Fibroblast of skin of left quadriceps (primary cell): Measurements from ENCODE around the gene SLC2A10.

Experiments used
- DNase-seq, 2 experiments: peaks; one replicate each; pipeline ENCODE4 v3.0.0-alpha.2; 2013; ENCODE audit warnings: low read depth in 2 of 2

SLC2A10 gene

DNA sequence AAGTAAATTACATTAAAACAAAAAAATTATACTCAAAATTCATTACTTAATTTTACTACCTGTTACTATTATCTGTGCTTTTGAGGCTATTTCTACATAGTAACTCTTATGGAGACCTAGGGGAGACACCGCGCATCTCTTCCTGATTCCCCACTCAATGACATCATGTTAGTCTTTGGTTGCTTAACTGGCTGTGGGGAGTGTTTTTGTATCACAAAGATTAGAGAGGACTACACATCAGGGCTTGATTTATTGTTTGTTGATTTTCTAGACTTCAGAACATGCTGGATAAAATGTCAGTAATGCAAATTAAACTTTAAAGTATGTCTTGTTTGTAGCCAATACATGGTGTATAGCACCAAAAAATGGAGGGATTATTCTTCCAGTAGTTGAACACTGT lies 26.0 kb downstream of the SLC2A10 start:
- no peak for DNase-seq

DNA sequence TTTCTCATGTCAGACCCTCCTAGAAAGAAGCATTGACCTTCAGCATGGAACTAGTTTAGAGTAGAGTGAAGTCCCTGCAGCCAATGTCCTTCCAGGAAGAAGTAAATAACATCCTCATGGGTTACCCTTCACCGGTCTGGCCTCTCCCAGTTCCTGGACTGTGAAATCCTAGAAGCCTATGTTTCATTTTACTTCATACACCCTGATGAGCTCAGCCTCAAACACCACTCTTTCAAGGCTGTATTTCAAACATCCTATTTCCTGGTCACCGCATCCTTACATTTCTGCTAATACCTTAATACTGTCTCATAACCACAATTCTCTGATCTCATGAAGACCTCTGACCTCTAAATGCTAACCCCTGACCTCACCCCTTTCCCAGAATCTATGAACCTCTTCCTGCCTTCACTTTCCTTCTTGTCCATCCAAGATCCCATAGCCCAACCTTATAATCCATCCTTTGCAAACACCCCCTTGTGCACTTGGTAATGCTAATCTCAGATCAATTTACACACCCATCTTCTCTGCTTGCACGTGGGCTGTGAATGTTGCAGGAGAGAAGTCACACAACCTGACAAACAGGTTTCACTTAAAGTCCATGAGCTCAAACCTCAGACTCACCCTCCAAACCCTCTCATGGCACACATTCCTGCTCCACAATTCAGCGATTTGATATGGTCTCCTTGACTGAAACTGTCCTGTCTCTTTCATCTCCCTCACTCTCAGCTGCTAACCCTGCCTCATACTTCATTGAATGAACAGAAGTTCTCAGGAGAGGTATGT lies 30.2 kb downstream of the SLC2A10 start:
- no peak for DNase-seq

DNA sequence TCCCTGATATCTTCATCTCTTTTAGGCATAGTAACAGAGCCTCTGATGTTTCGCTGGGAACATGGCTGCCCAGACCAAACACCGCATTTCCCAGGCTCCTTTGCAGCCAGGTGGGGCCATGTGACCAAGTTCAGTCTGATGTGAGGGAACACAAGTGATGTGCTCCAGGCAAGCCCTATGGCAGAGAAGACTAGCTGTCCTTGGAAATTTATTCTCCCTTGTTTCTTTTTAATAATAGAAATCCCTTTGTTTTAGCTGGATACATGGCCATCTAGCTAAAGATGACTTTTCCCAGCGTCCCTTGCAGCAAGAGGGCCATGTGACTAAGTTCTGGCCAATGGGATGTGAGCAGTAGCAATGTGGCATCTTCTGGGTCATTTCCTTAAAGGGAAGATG lies 30.8 kb downstream of the SLC2A10 start:
- no peak for DNase-seq

DNA sequence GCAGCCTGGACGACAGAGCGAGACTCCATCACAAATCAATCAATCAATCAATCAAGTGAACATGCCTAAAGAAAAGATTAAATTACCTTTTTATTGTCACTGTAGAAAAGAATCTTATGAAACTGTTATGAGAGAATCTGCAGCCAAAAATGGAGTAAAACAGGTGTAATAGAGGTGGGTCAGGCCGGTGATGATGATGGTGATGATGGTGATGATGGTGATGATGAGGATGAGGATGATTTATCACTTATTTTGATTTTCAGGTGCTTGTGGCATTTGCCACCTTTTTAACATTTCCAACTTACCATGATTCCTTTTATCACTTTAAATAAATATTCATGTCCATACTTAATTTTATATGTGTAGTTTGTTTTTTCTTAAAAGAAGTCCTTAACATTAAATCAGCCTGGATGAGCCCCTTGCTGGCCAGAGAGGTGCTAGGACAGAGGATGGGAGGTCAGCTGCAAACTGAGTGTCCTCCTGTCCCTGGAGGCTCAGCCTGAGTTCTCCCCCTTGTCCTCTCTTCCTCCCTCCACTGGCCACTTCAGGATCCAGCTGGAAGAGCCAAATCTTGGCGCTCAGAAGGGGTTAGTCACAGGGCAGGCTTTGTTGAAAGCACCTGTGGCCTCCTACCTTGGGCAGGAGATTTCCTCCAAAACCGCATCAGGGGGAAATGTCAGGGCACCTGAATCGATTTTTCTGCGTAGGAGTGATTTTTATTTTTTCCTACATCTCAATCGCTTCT lies 32.6 kb downstream of the SLC2A10 start:
- DNase-seq, result no peak

DNA sequence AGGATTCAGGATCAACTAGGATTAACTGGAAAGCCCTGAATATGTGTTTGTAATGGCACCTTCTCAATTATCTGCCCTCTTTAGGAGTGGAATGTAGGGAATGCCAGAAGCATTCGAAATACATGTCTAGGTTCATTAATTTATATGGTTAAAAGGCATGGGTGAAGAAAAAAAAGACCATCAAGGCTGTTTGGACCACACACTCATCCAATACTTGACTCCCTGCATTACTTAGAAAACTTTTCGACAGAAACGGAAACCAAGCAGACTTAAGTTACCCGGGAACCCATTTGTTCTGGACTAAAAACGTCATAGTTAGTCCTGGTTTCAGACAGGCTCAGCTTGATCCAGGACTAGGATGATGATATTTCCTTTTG lies 33.2 kb downstream of the SLC2A10 start:
- DNase-seq, result no peak

DNA sequence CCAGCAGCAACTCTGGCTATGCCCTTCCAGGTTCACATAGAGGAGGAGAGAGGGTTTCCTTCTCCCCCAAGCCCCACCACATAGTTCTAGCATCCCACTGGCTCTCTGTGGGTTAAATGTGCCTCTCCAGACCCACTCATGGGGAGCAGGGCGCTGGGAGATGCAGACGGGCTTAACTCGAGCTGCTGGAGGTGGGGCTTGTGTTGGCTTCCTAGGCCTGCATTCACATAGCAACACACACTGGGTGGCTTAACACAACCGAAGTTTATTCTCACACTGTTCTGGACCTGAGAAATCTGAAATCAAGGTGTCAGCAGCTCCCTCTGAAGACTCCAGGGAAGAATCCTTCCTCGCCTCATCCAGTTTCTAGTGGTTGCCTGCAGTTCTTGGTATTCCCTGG lies 33.6 kb downstream of the SLC2A10 start:
- no peak for DNase-seq

DNA sequence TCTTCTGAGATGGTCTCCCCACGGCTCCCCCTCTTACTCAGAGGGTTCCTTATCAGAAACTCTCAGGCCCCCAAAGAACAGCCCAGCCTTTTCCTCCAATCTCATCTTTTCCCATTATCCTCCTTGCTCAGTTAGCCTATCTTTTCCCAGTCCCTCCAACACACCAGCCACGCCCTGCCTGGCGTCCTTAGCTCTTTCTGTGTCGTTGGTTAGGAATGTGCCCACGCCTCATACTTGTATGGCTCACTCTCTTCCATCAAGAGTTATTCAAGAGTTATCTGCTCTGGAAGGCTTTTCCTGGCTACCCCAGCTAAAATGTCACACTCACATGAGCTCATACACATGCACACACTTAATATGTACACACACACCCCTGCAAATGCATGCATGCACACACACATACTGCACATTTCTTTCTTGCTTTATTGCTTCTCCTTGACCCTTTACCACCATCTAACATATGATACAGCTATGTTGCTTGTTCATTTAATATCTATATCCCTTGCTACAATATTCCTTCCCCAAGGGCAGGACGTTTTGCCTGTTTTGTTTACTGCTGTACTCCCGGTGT lies 37.6 kb downstream of the SLC2A10 start:
- peak in 1 of 2 experiments; percentile 18 for DNase-seq

DNA sequence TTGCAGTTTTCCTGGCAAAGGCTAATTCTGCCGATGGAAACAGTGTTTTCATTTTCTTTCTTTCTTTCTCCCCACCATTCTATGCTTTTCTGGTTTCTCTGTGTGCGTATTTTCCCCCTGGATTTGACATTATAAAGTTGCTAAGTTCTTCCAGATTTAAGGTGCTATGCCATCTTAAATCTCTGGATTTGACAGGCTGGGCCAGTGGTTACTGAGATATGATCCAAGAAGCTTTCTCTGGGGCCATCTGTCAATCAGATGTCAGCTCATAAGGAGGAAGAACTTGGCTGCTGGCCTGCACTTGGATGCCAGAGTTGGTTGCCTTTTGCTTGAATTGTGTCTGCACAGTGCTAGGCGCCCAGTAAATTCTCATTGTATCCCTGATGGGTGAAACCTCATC lies 39.7 kb downstream of the SLC2A10 start:
- DNase-seq, result no peak

DNA sequence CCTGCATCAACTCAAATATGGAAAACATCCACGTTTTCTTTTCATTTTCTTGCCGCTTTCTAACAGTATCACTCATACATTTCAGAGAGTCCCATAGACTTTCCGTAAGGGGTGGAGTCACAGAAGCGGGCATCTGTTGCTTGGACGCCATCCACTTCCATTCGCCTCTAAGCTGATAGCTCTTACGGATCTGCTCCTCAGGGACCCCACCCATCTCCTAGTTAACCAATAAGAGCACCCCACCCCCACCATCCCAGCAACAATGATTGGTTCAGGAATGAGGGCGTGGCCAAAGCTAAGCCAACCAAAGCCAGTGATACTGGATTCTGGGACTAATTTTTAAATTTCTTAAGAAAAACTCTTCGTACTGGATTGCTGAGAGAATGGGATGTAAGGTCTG lies 42.4 kb downstream of the SLC2A10 start:
- DNase-seq, result no peak

DNA sequence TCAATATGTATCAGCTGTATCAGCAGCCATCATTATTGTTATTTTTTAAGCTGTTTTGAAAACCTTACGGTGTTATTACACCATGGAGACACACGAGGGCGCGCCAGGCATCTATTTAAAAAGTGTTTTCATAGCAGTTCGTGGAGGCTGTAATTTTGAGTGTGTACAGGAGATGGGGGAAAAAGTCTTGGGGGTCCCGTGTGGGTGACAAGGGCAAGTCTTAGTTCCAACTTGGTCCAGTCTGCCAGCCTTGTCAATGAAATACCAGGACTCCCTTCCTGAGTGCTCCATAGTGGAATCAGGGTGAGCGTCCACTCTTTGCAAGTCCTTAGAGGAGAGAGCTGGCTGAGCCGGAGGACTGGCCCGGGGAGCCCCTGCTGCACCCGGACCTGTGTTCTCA lies 43.3 kb downstream of the SLC2A10 start:
- DNase-seq, result peak in 1 of 2 experiments; percentile 31

DNA sequence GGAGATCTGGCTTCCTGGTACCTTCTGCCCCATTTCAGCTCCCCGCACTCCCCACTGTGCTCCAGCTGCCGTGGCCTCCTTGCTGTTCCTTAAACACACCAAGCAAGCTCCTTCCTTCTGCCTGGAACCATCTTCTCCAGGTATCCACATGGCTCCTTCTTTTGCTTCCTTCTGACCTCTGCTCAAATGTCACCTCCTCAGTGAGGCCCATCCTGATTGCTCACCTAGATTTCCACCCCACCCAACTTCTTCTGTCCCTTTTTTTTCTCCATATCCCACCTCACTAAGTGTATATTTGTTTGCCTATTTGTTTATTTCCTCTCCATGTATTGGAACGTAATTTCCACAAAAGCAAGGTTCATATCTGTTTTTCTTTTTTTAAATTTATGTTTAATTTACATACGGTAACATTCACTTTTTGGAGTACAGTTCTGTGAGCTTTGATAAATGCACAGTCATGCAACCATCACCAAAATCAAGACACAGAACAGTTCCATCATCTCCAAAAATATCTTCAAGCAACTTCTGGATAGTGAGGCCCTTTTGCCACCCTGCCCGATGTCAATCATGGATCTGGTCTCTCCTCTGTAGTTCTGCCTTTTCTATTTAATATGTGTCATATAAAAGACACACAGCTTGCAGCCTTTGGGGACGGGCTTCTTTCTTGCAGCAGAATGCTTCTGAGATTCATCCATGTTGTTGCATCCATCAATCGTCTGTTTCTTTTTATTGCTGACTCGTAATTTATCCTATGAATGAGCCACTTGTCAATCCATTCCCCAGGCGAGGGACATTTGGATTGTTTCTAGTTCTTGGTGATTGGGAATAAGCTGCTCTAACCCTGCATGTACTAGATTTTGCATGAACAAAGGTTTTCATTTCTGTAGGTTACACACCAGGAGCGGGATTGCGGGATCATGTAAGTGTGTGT lies 46.3 kb downstream of the SLC2A10 start:
- DNase-seq, result no peak

DNA sequence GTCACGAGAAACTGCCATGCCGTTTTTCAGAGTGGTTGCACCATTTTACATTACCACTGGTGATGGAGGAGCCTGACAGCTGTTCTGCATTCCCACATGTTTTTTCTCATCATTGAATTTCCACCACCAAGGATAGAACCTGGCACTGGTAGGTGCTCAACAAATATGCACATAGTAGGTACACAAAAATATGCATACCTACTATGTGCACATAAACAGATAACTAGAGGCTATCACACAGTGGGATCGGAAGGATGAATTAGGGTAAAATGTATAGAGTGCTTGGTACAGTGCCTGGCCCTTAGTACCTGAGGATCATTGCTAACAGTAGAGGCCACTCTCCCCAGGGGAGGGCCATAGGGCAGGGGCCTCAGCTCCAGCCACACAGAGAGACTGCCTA lies 47.0 kb downstream of the SLC2A10 start:
- no peak for DNase-seq

DNA sequence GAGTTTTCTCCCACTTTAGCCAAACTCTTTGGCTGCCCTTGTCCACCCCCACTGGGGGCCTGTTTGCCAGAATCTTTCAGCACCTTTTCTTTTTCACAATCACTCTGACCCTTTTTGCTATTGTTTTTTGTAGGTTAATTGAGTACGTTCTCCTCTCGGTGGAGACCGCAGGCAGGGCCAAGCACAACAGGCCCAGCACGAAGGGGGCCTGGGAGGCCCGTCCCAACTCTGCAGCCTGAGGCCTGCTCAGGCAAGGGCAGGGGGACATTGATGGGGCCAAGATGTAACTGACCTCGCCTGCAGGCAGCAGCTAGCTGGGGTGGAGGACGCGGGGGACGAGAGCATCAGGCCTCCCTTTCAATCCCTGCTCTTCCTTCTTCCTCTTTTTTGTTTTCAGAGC lies 47.7 kb downstream of the SLC2A10 start:
- DNase-seq, result no peak

DNA sequence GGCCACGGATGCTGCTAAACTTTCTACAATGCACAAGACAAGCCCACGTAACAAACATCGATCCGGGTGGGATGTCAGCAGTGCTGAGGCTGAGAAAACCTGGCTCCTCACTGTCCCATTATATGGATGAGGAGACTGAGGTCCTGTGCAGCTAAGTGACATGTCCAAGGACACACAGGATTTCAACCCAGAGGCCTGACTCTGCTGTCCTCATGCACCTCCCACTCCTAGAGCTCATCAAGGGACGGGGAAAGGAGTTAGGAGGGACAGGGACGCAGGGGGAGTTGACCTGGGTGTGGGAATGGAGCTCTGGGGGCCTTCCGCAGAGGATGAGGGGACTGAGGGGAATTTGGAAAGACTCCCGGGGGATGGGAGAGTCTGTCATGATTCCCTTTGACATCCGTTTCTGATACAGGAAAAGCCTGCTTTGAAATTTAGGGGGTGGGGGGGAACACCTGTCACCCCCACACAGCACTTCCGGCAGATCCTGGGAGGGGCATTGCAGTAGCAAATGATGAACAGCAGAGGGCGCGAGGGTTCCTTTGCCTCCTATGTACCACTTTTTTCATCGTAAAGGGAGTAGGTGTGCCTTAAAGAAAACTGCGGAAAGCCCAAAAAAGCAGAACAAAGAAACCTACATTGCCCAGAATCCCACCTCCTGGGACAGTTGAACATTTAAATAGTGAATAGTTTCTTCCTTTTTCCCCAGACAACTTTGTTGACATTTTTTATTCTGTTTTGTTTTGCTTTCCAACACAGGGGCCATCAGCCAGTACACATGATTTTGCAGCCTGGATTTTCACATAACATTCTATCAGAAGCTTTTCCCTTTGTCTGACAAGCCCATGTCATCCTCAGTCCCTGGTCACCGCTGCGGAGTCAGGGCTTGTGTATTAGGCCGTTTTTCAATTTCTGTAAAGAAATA lies 48.6 kb downstream of the SLC2A10 start:
- peak in 1 of 2 experiments; percentile 25 for DNase-seq

DNA sequence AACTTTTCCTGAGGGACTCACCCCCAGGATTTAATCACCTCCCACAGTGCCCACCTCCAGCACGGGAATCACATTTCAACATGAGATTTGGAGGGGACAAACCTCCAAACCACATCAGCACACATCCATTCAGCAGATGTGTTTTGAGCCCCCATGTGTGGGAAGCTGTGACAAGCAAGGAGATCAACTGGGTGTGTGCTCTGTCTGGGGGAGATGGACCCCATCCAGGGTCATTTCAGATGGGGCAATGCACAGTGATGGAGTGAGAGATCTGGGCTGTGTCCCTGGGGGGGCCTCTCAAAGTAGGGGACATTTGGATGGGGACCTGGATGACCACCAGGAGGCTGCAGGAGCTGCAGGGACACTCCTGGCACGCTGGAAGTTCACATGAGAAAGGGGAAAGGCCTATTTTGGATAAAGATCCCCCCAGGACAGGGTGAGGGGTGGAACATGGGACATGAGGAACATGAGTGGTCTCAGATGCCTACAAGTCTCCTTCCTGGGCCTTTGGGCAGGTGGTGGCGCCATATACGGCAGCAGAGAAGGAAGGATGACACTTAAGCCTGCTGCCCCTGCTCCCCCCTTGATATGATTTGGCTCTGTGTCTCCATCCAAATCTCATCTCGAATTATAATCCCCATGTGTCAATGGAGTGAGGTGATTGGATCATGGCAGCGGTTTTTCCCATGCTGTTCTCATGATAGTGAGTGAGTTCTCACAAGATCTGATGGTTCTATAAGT lies 49.6 kb downstream of the SLC2A10 start:
- DNase-seq, result no peak

DNA sequence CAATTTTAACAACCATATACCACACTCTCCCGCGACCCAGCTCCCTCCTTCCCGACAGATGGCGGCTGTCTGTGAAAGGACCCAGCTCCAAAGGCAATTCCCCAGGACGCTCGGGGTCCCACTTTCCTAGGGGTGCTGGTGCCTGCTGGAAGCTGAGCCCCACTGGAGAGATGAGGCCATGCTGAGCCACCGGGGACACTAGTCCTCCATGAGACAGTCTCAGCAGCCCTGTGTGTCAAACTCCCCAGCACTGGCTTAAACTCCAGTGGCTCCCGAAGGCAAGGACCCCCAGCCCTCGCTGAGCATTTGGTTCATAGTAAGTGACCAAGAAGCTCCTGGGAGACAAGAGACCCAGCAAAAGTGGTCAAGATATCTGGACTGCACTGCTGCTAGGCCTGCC lies 52.1 kb downstream of the SLC2A10 start:
- no peak for DNase-seq

DNA sequence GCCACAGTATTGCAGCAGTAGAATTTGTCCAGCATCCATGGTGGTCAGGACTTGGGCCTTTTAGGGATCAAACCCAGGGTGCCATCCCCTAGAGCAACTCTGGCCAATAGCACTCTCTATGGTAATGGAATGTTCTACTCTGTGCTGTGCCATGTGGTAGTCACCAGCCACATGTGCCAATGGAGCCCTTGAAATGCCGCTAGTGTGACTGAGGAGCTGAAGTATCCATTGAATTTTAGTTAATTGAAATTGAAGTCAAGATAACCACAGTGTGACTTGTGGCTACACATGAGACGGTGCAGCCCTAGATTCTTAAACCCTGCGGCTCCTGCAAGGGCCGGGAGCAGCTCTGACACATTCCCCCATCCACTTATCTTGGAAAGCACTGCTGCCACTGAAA lies 54.6 kb downstream of the SLC2A10 start:
- no peak for DNase-seq

DNA sequence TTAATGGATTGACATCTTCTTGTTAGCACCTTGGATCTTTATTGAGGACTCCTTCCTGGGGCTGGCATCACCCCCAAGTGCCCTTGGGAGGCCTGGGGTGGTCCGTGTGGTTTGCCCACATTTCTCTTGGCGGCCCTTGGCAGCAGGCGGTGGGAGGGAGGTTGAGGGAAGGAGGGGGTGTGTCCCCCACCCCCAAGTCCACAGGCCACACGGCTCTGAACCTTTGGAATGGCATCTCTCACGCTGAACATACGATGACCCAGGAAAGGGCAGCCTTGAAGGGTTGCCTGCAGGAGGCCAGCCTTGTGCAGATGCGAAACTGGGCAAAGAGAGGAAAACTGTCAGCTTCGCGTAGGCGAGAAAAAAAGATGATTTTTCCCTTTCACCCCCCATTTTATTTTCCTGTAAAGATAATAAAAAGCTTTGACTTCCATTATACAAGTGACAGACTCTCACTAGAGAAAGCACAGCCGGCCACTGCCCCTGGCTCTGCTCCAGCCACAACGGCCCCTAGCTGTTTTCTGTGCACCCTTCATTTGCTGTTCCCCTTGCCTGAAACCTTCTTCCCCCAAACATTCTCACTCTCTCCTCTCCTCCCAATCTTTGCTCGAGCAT lies 56.2 kb downstream of the SLC2A10 start:
- no peak for DNase-seq

DNA sequence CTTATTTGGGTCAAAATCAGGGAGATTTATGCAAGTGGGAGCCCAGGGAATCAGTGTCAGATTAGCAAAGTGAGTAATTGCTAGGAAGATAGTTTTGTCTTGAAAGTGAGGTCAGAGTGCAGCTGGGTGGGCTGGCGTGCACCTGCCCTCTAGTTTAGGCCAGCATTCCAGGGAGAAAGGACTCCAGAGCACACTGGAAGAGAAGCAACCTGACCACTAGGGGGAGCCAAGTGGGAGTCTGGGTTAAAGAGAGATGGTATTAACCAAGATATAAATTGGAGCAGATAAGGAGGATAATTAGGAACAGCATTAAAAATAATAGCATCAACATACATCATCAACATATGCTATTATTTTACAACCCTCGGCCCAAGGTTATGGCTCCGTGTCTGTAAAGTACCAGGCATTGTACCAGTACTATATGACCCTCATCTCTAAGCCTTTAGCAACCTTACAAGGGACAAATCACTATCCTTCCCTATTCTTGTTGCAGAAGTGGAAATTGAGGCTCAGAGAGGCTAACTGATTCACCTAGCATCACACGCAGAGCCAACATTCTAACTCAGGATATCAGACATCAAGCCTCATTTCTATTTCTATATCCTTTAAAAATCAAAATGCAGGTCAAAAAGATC lies 57.8 kb downstream of the SLC2A10 start:
- DNase-seq, result no peak
